GM19238 (cell line): ENCODE results near the gene SDR39U1.

Experiments
- DNase-seq: peaks from one replicate; pipeline ENCODE4 v3.0.0; 2011; ENCODE audit warnings: low spot score; ENCODE audit not compliant: insufficient read length

The SDR39U1 gene

DNA sequence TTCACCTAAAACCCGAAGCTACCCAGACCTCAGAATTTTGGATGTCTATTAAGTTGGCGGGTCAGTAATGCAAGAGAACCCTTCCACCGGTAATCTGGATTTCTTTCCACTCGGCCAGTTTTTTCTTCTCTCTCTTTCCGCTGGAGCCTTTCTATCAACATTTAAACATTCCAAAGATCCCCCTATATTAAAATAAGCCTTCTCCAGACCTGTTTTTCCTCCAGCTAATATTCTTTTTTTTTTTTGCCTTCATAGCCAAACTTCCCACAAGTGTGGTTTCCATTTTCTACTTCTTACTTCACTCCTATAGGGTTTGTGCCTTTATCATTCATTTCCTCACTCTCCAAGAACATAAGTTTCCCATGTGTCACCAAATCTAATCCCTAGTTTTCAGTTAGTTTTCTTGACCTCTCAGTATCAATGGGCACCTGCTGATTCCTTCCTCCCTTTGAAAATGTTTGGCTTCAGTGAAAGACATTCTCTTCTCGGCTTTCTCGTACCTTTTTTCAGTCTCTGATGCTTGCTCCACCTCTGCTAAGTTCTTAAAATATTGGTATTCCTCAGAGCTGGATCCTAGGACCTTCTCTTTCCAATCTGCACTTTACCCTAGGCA lies 583 bp upstream of the SDR39U1 start:
- DNase-seq, result no peak

DNA sequence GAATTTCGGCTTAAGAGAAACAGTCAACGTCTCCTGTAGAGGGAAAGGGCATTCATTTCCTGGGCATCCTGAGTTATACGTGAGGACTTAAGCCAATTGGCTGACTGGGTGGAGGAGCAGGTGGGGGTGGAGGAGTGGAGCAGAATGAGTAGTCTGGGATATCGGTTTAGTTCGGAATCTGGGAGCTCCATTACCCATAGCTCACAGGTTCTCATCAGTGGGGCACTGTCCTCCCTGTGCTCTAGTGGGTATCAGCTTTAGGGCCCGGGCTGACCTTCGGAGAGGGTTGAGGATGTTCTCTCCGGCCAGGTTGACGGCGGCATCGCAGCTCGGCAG lies 704 bp downstream of the SDR39U1 start:
- no peak for DNase-seq

DNA sequence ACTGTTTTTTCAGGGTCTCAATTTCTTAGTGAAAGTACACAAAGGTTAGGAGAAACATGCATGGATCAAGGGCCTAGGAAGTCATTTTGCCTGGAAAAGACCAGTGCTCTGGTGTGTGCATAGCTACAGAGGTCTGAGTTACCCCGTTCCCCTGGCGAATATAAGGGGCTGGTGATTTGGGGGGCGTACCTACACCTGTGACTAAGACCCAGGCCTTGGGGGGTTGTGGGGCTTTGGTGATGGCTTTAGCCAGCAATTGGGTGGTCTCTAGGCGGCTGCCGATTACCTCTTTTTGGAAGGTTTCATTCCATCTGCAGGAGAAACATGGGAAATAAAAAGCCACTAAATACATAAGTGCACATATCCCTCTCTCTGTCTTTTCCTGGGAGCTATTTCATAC lies 1.1 kb downstream of the SDR39U1 start:
- no peak for DNase-seq

DNA sequence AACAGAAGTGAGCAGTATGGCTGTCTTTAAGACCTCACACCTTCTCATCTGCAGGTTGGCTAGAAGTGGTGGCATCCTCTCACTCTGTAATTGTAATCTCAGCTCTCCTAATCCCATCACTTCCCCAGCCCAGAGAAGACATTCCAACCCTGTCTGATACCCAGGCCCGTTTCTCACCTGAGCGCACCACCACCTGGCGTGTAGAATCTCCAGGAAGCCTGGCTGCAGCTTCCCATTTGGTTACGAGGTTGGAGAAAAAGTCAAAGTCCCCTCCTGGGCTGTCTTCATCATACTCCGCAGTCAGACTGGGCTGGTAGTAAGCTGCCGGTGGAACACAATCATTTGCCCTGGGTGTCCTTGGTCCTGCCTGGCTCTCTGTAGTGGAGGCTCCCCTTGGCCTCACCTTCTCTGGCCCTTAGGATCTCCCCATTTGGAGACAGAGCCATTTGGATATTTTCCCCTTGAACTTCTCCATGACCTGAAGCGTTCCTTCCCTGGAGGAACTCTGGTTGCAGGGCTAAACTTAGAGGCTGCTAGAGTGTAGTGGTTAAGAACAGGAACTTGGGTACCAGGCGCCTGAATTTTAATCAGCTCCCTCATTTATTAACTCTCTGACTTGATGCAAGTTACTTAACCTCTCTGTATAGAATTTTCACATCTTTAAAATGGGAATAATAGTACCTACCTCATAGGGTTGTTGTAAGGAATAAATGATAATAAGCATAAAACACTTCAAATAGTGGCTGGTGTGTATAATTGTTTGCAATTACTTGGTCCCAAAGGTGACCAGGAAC lies 1.8 kb downstream of the SDR39U1 start:
- DNase-seq, result no peak

DNA sequence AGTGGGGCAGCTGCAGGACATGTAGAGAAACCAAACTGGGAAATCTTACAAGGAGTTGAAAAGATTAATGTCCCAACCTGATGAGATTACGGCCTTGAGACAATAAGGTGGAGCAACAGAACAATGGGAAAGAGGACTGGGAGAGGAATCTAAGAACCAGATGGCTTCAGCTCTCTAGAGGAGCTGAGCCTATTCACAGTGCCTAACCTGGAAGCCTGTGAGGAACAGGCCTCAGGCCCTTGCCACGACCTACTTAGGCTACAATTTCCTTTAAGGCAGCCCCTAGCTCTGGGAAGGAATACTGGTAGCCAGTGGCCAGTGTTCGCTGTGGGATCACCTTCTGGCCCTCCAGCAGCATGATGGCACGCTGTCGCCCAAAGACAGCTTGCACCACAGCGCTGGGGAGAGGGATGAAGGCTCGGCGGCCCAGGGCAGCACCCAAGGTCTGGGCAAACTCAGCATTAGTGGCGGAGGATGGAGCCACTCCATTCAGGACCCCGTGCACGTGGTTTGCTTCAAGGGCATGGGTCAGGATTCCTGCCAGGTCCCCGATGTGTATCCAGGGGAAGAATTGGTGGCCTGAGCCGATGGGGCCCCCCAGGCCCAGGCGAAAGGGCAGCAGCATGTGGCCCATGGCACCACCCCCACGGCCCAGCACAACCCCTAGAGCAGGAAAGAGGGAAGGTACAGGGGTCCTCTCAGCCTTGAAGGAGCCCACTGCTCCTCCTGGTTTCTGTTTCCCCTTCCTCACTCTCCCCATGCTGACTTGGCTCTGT lies 2.6 kb downstream of the SDR39U1 start:
- no peak for DNase-seq

DNA sequence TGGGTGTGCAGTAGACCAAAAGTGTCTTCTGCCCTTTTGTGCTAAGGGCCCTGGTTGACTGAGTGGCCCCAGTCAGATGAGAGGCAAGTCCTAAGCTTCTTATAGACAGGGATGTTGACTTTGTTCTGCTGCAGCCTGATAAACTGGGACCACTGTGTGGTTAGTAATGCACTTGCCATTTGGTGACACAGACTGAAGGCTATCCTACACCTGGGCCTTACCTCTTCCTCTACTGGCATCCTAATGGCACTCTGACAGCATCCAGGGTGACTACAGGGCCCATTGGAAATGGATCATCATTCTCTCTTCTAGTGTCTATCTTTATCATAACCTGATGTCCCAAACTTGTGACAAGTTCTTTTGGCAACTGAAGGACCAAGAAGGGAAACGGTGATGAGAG lies 3.3 kb downstream of the SDR39U1 start:
- DNase-seq, result no peak

DNA sequence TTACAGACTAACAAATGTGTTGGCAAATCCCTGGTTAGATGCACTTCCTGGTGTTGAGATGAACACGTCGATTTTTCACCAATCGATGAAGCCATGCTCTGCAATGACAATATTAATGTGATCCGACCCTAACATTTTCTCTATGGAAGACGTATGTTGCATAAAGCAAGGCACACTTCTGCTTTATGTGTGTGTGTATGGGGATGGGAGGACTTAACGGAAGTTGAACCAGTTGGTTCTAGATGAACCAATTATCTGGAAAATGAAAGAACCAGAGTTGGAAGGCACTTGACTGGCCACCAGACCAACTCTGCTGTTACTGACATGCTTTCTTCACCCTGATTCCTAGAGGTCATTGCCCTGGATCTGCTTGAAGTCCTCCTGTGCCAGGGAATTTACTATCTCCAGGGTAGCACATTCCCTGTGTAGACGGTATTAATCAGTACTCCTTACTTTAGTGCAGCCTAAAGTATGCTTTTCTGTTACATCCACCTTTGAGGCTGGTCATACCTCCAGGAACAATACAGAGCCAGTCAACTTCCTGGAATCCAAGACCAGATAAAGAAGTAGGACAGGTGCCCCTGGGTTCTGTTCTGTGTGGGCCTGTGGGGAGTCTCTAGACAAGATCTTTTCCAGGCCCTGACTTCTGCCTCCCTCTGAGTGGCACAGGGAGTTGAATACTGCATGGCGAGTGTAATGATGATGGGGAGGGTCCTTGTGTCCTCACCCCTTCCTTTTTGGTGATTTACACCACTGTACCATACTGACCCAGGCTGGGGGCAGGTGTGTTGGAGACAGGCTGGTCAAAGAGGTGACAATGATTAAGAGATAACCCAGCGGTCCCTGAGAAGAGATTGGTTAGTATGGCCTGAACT lies 4.1 kb downstream of the SDR39U1 start:
- no peak for DNase-seq

DNA sequence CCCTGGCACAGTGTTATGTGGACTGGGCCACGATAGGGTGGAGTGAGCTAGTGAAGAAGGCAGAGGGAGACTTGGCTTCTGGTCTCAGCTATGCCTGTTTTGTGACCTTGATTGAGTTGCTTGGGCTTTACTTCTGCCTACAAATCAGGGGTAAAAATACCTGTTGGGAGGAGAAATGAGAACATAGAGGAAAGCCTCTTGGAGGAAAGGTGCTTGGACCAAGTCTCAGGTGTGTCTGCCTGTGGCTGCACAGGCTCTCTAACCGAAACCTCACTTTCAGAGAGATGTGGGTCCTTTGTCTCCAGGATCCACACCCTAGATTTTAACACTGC lies 4.9 kb downstream of the SDR39U1 start:
- DNase-seq, result no peak

DNA sequence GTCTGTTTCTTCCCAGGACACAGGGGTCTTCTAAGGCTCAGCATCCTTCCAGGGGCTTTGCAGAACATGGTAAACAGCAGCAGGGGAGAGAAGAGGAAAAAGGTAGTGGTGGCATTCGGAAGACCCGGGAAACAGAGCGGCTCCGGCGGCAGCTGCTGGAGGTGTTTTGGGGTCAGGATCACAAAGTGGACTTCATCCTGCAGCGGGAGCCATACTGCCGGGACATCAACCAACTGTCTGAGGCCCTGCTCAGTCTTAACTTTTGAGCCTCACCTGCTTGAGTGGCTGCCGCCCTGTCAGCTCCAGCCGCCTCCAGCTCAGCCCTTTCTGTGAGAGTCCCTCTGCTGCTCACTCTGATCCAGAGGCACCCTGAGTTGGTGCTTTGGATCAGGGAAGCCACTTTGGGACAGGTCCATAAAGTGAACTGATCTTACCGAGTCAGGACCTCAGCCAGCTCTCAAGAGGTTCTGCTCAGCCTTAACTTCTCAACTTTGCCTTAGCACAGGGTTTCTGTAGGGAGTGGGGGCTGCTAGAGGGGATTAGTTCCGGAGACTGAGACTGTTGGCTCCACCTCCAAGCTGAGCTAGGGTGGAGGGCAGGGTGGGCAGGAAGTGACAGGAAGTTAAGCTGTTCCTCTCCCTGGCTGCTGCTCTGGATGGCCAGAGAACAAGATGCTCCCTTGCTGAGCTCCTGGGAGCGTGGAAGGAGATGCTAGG lies 5.4 kb downstream of the SDR39U1 start:
- DNase-seq, result no peak

DNA sequence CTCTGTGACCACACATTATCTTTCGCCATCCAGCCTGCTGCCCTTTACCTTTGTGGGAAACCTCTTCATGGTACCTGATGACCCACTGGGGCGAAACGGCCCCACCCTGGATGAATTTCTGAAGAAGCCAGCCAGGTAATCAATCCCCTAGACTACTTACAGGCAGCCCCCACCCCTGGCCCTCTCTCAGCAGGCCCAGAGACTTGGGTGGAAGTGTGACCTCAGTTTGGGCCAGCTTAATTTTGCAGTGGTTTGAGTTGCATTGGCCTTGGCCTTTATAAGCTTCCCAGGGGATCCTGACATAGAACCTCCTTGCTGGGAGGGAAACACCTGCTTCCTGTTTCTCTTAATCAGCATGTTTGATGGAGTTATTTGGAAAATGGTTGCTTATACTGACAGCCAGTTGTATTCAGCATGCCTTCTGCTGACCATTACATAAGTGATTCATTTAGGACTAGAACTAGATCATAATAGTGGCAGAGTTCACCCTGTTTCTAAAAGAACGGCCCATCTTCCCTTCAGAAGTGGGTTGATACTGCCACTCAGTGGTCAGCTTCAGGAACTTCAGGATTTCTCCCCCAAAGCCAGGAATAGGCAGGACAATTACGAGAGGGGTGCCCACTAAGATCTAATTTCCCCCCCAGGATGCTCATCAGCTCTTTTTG lies 6.1 kb downstream of the SDR39U1 start:
- DNase-seq, result peak; percentile 56

DNA sequence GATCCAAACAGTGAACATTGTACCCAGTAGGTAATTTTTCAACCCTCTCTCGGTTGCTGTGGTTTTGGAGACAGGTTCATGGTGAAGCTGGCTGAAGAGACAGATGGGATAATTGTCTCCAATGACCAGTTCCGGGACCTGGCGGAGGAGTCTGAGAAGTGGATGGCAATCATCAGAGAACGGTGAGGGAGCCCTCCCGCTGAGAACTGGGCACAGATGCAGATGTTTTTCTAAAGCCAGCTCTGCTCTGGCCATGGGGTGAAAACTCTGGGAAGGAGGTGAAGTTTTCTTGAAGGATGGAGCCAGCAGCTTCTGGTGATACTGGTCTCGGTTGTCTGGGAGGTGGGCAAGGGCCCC lies 6.6 kb downstream of the SDR39U1 start:
- DNase-seq, result no peak

DNA sequence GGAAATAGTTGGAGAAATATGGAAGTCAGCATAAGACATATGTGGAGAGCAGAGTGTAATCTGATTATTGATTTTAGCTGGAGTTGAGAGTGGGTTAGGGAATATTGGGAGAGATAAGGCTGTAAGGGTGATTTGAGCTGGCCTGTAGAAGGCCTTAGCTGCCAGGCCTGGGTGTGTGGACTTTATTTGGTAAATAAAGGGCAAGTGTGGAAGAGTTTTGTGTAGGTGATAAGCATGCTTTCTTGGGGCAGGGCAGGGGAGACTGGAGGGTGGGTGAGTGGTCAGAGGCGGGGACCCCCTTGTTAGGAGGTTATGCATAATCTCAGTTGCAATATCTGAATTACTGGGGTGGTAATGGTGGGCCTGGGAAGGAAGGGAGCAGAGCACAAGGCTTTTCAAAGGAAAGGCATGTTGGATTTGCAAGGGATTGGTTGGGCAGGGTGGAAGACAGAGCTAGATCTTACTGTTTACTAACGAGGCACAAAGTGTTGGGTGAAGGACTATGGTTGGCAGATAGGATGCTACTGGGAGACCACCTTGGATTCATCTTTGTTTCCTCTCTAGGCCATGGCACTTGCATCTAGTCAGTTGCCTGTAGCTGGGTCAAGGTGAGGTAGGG lies 7.3 kb downstream of the SDR39U1 start:
- DNase-seq, result no peak

DNA sequence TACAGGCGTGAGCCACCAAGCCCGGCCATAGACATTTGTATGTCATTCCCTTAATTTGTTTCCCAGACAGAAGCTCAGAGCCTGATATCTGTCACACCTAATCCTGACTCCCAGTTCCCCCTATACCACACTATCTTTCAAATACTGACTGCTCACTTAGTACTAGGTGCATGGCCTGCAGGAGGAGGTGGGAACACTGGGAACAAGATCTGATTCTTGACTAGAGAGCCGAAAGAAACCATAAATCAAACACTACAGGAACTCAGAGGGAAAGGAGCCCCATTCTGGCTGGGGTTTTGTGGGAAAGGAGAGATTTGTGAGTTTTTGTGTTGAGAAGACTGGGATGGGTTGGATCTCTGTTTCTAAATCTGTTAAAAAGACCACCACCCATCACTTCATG lies 7.9 kb downstream of the SDR39U1 start:
- DNase-seq, result no peak

DNA sequence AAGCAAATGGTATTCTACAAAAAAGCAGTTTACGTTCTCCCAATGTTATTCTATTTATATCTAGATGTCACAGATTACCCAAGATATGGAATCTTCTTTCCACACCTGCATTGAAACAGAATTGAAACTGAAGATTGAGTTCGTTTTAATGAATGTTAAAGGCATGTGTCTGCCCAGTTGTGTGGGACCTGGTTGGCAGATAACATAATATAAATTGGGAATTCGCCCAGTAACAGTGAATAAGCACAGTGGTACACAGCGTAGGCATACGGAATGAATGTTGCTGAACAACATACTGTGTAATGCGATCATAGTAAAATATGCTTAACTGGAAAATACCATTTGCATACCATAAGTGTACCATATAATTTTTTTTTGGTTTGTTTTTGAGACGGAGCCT lies 8.5 kb downstream of the SDR39U1 start:
- no peak for DNase-seq

DNA sequence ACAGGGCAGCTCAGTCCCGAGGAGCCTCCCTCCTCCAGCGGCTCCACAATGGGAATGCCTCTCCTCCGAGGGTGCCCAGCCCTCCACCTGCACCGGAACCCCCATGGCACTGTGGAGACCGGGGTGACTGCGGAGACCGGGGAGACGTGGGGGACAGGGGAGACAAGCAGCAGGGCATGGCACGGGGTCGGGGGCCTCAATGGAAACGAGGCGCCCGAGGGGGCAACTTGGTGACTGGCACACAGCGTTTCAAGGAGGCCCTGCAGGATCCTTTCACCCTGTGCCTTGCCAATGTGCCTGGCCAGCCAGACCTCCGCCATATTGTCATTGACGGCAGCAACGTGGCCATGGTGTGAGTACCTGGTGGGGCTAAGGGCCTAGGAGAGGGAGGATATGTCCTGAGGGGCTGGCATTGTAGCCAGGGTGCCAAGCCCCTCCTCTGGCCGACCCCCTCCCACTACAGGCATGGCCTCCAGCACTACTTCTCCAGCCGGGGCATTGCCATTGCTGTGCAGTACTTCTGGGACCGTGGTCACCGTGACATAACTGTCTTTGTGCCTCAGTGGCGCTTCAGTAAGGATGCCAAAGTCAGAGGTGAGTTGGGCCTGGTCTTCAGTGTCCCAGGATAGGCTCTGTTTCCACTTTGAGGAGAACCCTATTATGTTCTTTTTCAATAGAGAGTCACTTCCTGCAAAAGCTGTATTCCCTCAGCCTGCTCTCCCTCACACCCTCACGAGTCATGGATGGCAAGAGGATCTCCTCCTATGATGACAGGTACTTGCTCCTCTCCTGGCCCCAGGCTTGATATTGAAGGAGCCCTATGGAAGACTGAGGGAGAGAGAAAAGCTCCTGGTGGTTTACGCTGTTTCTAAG lies 10.1 kb downstream of the SDR39U1 start:
- DNase-seq, result no peak

DNA sequence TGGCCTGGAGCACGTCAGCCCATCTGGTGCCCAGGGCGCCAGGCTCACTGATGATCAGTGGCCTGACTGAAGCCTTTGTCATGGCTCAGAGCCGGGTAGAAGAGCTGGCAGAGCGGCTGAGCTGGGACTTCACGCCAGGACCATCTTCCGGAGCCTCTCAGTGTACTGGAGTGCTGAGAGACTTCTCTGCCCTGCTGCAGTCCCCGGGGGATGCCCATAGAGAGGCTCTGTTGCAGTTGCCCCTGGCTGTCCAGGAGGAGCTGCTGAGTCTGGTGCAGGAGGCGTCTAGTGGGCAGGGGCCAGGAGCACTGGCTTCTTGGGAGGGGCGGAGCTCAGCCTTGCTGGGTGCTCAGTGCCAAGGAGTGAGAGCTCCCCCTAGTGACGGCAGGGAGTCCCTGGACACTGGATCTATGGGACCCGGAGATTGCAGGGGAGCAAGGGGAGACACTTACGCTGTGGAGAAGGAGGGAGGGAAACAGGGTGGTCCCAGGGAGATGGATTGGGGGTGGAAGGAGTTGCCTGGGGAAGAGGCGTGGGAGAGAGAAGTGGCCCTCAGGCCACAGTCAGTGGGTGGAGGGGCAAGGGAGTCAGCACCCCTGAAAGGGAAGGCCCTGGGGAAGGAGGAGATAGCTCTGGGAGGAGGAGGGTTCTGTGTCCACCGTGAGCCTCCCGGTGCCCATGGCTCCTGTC lies 10.9 kb downstream of the SDR39U1 start:
- DNase-seq, result peak; percentile 91

DNA sequence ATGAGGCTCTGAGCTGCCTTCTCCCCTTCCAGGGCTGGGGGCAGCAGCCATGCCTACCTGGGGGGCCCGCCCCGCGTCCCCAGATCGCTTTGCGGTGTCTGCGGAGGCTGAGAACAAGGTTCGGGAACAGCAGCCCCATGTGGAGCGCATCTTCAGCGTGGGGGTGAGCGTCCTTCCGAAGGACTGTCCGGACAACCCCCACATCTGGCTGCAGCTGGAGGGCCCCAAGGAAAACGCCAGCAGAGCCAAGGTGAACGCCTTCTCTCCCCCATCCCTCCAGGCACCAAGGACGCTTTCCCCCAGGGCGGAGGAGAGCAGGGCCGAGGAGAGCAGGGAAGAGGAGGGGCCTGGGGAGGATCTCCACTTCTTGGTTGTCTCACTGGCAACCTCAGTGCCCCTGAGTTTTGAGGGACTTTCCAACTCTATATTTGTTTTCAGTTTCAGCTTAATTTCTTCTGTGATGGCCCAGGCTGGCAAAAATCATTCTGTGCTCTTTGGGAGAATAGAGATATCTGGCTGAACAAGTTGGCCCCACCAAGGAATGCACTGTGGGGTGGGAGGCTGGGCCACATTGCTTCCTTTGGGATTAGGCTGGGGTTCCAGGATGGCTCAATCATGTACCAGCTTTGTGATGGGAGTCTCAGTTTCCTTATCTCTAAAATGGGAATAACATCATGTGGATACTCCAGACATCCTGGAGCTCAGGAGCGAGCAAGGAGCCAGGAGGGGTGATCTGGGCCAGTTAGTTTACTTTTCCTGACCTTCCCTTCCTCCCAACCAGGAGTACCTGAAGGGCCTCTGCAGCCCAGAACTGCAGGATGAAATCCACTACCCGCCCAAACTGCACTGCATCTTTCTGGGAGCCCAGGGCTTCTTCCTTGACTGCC lies 11.7 kb downstream of the SDR39U1 start:
- peak; percentile 42 for DNase-seq
